ENCODE results near the gene CDIPT. TPM values are rescaled to one million over a fixed set of nuclear protein-coding genes. Genes with fewer than 3 reads are reported as not detected.

Gene CDIPT, protein sequence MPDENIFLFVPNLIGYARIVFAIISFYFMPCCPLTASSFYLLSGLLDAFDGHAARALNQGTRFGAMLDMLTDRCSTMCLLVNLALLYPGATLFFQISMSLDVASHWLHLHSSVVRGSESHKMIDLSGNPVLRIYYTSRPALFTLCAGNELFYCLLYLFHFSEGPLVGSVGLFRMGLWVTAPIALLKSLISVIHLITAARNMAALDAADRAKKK
- total RNA-seq = 52.1 and 73.6 TPM in 2 replicates

DNA sequence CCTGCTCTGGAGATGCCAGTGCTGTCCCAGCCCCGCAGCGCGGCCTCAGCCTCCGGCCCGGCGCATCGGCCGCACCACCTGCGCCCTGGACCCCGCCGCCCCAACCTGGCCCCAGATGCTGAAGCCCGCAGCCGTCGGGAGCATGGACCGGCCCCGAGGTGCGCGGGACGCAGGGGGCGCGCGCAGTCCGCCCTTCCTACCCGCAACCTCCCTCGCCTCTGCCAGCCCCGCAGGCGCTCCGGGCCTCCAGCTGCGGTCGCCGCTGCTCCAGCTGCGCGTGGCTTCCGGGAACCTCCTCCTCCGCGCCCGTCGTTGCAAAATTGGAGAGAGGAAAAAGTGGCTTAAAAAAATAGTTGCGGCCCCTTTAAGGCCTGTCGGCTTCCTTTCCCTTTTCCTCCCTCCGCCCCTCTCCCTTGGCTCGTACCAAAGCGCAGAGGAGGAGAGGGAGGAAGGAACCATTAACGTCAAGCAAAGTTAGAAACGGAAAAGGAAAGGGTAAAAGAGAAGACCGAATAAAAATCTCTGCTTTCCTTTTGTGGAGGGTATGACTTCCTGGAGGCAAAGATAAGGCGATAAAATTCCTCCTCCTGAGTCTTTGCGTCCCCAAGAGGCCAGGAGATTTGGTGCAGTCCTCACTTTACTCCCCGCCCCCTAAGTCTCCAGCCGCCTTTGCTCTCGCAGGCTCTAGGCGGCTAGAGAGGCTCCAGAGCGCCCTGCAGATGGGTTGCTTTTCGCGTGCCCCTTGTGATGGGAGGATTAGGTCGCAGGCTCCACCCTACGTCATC, at the start of gene CDIPT:
Gene CDIPT (minus strand): TSS at position 343 of the 785 bp plus-strand sequence. CDS start 369 bp downstream, outside the sequence.

DNA sequence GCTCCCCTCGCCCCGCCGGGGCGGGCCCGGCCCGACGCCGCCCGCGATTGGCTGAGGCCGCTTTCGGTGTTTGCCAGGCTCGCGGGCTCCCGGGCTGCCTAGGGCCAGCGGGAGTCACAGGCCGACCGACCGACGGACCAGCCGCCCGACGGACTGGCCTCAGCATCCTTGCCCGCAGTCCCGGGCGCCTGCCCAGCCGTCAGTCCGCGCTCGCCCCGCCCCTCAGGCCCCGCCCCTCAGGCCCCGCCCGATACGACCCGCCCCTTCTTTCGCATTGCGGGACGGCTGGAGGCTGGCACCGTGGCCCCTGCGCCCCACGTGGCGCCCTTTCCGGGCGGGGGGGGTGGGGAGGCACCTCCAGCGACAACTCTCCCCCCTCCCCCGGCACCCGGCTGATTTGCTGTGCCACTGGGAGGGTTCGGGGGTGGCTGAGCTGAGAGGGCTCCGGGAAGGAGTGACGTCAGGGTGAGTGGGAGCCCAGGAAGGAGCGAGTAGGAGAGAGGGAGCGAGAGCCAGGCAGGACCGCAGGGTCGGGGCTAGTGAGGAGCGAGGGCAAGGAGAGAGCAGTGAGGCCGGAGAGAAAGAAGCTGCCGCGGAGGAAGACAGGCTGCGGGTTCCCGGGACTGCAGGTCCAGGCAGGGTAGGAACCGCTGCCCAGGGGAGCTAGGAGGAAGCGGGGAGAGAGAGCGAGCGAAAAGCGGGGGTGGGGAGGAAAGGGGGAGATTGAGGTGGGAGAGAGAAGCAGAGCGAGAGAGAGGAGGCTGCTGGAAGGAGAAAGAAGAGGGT, 37.3 kb upstream of the CDIPT start, which contains the start of gene ASPHD1:
Gene ASPHD1 (plus strand): TSS at position 387 of the 786 bp plus-strand sequence. CDS start 484 bp downstream, outside the sequence.

DNA sequence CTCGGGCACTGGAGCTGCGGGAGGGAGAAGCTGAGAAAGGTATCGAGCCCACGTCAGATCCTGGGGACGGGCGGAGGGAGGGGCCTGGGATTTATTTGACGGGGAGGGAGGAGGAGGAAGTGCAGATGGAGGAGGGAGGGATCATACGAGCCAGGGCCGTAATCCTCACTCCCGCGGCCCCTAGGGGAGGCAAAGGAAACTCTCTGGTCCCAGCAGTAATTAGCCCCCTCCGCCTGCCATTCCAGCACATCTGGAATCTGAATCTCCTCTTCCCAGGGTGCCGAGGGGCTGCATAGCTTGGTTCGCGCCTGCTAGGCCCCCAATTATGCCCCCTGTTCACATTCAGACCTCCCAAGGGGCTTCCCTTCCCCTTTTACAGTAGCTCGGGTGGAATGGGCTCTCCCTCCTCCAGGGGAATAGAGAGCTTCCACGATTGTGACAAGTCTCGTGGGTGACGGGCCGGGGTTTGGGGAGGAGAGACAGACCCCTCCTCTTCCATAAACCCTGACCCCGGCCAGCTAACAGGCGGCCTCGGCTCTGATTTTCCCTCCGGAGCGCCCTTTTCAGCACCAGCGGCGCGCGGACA, 36.6 kb upstream of the CDIPT start, which contains the start of gene SEZ6L2:
Gene SEZ6L2 (minus strand): TSS at position 35 of the 586 bp plus-strand sequence. CDS start 531 bp downstream, outside the sequence.

DNA sequence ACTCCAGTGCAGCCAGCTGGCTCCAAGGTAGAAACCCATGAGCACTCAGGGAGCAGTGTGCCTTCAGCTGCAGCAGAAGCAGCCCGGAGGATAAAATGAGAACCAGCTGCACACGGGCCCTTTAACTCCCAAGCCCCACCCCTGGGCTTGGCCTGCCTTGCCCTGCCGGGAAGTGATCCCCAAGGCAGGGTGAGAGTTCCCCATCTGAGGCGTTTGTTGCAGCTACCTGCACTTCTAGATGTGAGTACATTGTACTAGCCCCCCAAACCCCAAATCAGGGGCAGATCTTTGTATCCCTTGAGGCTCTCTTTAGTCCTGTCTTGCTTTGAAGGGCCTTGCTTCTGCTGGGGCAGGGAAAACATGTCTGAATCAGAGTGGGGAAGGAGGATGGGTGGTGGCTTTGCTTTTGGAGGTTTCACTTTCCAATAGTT, 42.7 kb downstream of the CDIPT start, which contains the start of gene MVP:
Gene MVP (plus strand): TSS at position 192 of the 431 bp plus-strand sequence. CDS start 10,088 bp downstream, outside the sequence.

DNA sequence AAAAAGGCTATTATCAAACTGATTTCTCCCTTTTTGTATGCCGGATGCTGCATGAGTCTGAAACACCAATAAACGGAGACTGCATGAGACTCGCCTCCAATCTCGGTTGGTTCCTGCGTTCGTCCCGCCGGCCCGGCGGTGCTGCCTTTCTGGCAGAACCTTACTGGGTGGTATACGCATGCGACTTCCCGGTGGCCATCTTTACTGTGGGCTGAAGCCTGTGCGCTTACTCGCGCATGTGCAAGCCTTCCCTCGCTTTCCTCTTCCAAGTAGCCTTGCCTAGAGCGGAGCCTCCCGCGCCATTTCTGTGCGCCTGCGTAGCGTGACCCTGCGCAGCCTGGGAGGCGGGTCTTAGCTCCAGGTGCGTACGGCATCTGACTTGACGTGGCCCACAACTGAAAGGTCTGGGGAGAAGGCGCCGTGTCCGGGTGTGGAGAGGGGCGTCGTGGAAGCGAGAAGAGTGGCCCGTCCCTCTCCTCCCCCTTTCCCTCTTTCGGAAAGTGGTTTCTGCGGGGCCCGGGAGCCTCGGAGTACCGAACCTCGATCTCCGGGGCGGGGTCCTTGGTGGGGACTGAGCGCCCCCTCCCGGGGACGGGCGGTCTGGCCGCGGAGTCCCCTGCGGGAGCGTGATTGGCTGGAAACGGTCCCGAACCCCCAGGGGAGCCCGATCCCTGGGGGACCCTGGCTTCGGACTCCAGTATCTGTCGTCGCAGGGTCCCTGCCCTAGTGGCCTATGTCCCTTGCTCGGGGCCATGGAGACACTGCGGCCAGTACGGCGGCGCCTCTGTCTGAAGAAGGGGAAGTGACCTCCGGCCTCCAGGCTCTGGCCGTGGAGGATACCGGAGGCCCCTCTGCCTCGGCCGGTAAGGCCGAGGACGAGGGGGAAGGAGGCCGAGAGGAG, 47.0 kb downstream of the CDIPT start, which contains the start of gene PAGR1:
Gene PAGR1 (plus strand): TSS at position 360 of the 901 bp plus-strand sequence. CDS start 374 bp downstream, at position 734.

DNA sequence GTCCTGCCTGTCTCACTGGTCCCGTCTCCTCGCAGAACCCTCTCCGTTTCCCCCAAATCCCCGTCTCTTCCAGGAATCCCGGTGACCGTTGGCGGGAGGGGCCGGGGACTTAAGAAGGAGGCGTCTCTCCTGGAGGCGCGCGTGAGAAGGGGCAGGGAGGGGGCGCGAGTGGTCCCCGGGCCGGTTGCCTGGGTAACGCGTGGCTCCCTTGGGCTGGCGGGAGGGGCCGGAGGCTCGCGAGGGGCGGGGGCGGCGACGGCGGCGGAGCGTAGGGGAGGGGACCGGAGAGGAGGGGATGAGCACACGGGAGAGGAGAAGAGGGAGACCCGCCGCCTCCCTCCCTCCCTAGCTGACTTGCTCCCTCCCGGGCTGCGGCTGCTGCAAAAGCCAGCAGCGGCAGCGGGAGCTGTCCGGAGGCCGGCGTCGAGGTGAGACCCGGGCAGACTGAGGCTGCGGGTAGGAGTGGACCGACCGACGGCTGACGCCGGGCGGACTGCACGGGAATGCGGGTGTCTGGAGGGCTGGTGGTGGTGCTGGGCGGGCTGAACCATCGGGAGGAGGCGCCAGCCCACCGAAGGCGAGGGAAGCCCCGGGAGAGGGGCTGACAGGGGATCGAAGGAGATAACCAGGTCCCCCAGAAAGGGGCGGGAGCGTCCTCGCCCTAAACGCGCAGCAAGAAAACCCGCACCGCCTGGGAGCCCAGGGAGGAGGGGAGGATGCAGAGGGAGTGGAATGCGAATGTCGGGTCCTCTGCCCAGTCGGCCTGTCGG, 50.9 kb downstream of the CDIPT start, which contains the start of gene PRRT2:
Gene PRRT2 (plus strand): TSS at position 298 of the 770 bp plus-strand sequence. CDS start 862 bp downstream, outside the sequence.

Small RNA genes within 50 kb of the gene (small RNA-seq; reads per million reads assigned to genes)
- gene AC009133.6 (not detected), gene AC120114.4 (not detected)

Other genes with a start within 250 kb of the CDIPT start
- not detected in 2 replicates for gene SPN, start 200.0 kb downstream of the CDIPT start, total RNA-seq
- gene QPRT, start 184.0 kb downstream of the CDIPT start, total RNA-seq = 0.07 TPM in 1 of 2 replicates, not detected in the other
- gene C16orf54, start 117.2 kb downstream of the CDIPT start, total RNA-seq = not detected in 2 replicates
- not detected in 2 replicates for gene ZG16, start 85.0 kb downstream of the CDIPT start, total RNA-seq
- 58.8 and 85.1 TPM in 2 replicates for gene KIF22, start 72.5 kb downstream of the CDIPT start, total RNA-seq
- gene MAZ, start 56.7 kb downstream of the CDIPT start, total RNA-seq = 191 and 192 TPM in 2 replicates
- 1.3 and 1.8 TPM in 2 replicates for gene PRRT2, start 51.0 kb downstream of the CDIPT start, total RNA-seq
- gene PAGR1, start 47.1 kb downstream of the CDIPT start, total RNA-seq = 25.6 and 26.3 TPM in 2 replicates
- gene MVP, start 42.8 kb downstream of the CDIPT start, total RNA-seq = 153 and 184 TPM in 2 replicates
- gene SEZ6L2, start 36.3 kb upstream of the CDIPT start, total RNA-seq = 1.2 and 1.4 TPM in 2 replicates
- gene ASPHD1, start 37.3 kb upstream of the CDIPT start, total RNA-seq = 0.93 TPM in 2 replicates
- 10.5 and 11.6 TPM in 2 replicates for gene KCTD13, start 63.0 kb upstream of the CDIPT start, total RNA-seq
- 55.5 and 59.8 TPM in 2 replicates for gene TMEM219, start 98.9 kb upstream of the CDIPT start, total RNA-seq
- 91.9 and 96.3 TPM in 2 replicates for gene TAOK2, start 110.6 kb upstream of the CDIPT start, total RNA-seq
- gene HIRIP3, start 132.4 kb upstream of the CDIPT start, total RNA-seq = 7.3 and 8.1 TPM in 2 replicates
- 37.9 and 42.9 TPM in 2 replicates for gene INO80E, start 133.0 kb upstream of the CDIPT start, total RNA-seq
- gene DOC2A, start 147.8 kb upstream of the CDIPT start, total RNA-seq = 0.13 and 0.22 TPM in 2 replicates
- not detected in 2 replicates for gene C16orf92, start 160.0 kb upstream of the CDIPT start, total RNA-seq
- gene TLCD3B, start 168.0 kb upstream of the CDIPT start, total RNA-seq = 0.07 and 0.13 TPM in 2 replicates
- 921 and 974 TPM in 2 replicates for gene ALDOA, start 202.5 kb upstream of the CDIPT start, total RNA-seq
- 193 and 211 TPM in 2 replicates for gene PPP4C, start 212.8 kb upstream of the CDIPT start, total RNA-seq
- gene TBX6, start 228.7 kb upstream of the CDIPT start, total RNA-seq = 0.14 and 0.27 TPM in 2 replicates
- gene YPEL3, start 233.0 kb upstream of the CDIPT start, total RNA-seq = 10.3 and 10.9 TPM in 2 replicates

Measured in thoracic aorta endothelial cell (primary cell).